22Rv1 (cell line): ENCODE measurements around the gene DAB1.

Experiments
- H3K27ac ChIP-seq: fragments of 450-650 bp; 2 replicates; pipeline ENCODE4 v1.5.1; 2017
- CTCF ChIP-seq: fragments of 450-650 bp; IDR thresholded peaks from 2 replicates; pipeline ENCODE4 v1.5.1; 2017; ENCODE audit warnings: mild to moderate bottlenecking
- ZFX ChIP-seq: fragments of 450-650 bp; IDR thresholded peaks from 2 replicates; pipeline ENCODE4 v1.6.1; 2017; ENCODE audit warnings: antibody characterized with exemption, borderline replicate concordance

DAB1 gene

GRCh38 chr1:57431400-57431799 is 7.5 kb upstream of the DAB1 start:
- no peak overlapping the region for H3K27ac ChIP-seq
- TF ChIP-seq ZFX = no peak
- TF ChIP-seq CTCF = no peak

- no peak overlapping the region for H3K27ac ChIP-seq
- no peak for TF ChIP-seq ZFX
- TF ChIP-seq CTCF = peak; percentile 92
Measured at GRCh38 chr1:57424231-57425027, 569 bp upstream of the DAB1 start.

GRCh38 chr1:57423135-57423655 is 665 bp downstream of the DAB1 start:
- H3K27ac ChIP-seq = no peak overlapping the region
- no peak for TF ChIP-seq ZFX
- no peak for TF ChIP-seq CTCF

- peak; percentile 50 for TF ChIP-seq CTCF
- TF ChIP-seq ZFX = no peak
- no peak overlapping the region for H3K27ac ChIP-seq
Measured at GRCh38 chr1:57422271-57423134, 1.4 kb downstream of the DAB1 start.

- TF ChIP-seq CTCF = no peak
- TF ChIP-seq ZFX = no peak
- no peak overlapping the region for H3K27ac ChIP-seq
Measured at GRCh38 chr1:57421806-57422205, 2.1 kb downstream of the DAB1 start.

GRCh38 chr1:57420981-57421785 is 2.7 kb downstream of the DAB1 start:
- no peak overlapping the region for H3K27ac ChIP-seq
- TF ChIP-seq ZFX = no peak
- no peak for TF ChIP-seq CTCF
